Mucosa of gallbladder (tissue), 1 donor: ENCODE data around the gene STH. TPM values are rescaled to one million over a fixed set of nuclear protein-coding genes. Genes with fewer than 3 reads are reported as not detected.

Experiments used
- DNase-seq: peaks from one replicate; pipeline ENCODE4 v3.0.0-alpha.2; 2020; ENCODE audit warnings: low spot score
- total RNA-seq: library from RNA; stranded (reverse); gene quantifications from one replicate; pipeline ENCODE4 v1.2.1, GENCODE V29; 2021
- donor health status: DM: no; HTN: no; CAD: no.

The STH gene
- total RNA-seq, 1 donor from 2014 or later: not detected

- no peak for DNase-seq
Measured at GRCh38 chr17:46046957-46047356, 47.9 kb downstream of the STH start.

DNA sequence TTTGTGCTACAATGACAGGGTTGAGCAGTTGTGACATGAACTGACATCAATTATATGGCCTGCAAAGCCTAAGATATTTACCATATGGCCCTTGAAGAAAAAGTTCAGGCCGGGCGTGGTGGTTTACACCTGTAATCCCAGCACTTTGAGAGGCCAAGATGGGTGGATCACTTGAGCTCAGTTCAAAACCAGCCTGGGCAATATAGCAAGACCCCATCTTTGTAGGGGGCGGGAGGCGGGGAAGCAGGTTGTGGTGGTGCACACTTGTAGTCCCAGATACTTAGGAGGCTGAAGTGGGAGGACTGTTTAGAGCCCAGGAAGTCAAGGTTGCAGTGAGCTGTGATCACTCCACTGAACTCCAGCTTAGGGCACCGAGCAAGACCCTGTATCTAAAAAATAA is 48.3 kb downstream of the STH start:
- DNase-seq: no peak

GRCh38 chr17:46047856-46048255 is 48.8 kb downstream of the STH start:
- no peak for DNase-seq

Other genes starting within 250 kb of the STH start
- not detected for gene CRHR1, start 214.9 kb upstream of the STH start, total RNA-seq
- gene SPPL2C, start 154.4 kb upstream of the STH start, total RNA-seq: not detected
- gene MAPT, start 104.7 kb upstream of the STH start, total RNA-seq: 11.0 TPM
- gene KANSL1, start 194.2 kb downstream of the STH start, total RNA-seq: 88.1 TPM